GM12801 (cell line): ENCODE results near the gene EMILIN1.

Experiments used
- CTCF ChIP-seq: IDR thresholded peaks from one replicate; pipeline ENCODE4 v1.5.1; 2011; ENCODE audit warnings: control low read depth; ENCODE audit not compliant: insufficient read length; ENCODE audit errors: extremely low read depth

The EMILIN1 gene

GRCh38 chr2:27121906-27122305 lies 43.5 kb downstream of the EMILIN1 start:
- no peak for TF ChIP-seq CTCF

DNA sequence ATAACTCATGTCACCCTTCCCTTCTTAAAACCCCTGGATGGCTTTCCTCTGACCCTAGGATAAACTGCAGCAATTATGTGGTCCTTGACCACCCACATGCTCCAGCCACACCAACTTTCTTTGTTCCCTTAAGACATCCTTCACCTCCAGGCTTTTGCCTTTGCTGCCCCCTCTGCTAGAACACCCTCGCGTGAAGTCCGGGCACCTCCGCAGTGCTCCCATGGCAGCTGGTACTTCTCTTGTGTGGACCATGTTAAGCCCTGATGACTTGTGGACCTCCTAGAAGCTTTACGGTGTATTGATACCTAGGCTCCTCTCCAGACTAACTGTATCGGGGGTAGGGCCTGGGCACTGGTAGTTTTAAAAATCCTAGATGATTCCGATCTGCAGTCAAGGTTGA lies 44.4 kb downstream of the EMILIN1 start:
- TF ChIP-seq CTCF = no peak

GRCh38 chr2:27123302-27124150 lies 45.1 kb downstream of the EMILIN1 start, which contains the start of gene ABHD1:
ABHD1 (plus strand) TSS chr2:27123815; CDS start chr2:27123949, 134 bp downstream.
- TF ChIP-seq CTCF = no peak

- no peak for TF ChIP-seq CTCF
These were observed 46.7 kb downstream of the EMILIN1 start for GRCh38 chr2:27125104-27125503.

- no peak for TF ChIP-seq CTCF
These were observed 47.9 kb downstream of the EMILIN1 start for GRCh38 chr2:27126252-27126710.

DNA sequence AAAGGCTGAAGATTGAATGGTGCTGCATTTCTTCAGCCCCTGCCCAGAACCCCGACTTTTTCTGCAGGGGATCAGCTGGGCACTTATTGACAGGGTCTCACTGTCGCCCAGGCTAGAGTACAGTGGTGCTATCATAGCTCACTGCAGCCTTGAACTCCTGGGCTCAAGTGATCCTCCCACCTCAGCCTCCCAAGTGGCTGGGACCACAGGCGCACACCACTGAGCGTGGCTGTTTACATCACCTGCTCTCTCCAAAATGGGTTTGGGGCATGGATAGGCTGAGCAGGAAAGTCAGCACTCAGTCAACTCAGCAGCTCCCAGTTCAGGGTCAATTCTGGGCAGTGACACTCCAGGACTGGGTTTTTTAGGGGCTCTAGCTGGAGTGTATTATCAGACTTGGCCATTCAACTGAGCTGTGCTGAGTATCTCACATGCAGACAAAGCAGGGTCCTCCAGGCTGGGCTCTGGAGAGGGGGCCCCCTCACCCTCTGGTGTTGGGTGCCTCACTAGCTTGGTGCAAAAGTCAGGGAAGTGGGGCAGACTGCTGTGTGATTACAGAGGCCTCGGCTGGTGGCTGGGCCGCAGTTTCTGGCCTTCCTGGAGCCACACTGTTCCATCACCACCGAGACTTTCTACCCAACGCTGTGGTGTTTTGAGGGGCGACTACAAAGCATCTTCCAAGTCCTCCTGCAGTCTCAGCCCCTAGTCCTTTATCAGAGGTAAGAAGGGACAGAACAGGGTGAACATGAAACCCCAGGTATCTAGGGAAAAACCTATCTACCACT lies 49.7 kb downstream of the EMILIN1 start:
- no peak for TF ChIP-seq CTCF

DNA sequence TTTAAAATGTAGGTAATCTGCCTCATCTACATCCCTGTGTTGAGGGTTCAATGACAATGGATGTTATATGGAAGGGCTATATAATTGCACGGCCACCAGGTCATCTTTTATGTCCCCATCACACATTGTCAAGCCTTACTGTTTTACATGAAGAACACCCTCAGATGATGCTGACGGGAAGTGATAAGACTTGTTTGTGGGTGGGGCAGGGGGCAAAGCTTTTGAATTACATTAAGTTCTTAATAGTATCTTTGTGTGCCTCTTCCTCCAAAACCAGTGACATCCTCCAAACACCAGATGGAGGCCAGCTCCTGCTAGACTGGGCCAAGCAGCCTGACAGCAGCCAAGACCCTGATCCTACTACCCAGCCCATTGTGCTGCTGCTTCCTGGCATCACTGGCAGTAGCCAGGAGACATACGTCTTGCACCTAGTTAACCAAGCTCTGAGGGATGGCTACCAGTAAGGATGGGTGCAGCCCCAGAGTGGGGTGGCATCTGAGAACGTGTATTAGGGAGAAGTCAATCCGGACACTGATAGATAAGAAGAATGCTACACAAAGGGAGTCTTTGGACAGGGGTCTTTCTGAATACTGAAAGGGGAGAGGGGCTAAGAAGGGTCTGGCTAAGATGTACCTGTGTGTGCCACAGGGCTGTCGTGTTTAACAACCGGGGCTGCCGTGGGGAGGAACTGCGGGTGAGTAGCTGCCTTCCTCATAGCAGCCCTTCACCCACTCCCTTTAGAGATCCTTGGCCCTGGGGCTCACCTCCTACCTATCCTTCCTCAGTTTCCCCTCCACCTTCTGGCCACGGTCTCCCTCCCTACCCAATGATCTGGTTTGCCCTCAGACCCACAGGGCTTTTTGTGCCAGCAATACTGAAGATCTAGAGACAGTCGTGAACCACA lies 50.5 kb downstream of the EMILIN1 start:
- TF ChIP-seq CTCF = no peak
